HL-60 (cell line): ENCODE results near the gene PP2D1.

Source experiments
- DNase-seq, 2 experiments: peaks; one replicate each; pipeline ENCODE4 v3.0.0-alpha.2; 2010 to 2020; ENCODE audit warnings: low read depth in 1 of 2, low spot score in 1 of 2
- H3K27ac ChIP-seq: fragments of 250-450 bp; sonication (Bioruptor Pico); replicated peaks from 2 replicates; pipeline ENCODE4 v1.5.1; 2020; ENCODE audit warnings: mild to moderate bottlenecking, moderate library complexity
- H3K27me3 ChIP-seq: fragments of 250-450 bp; sonication (Bioruptor Pico); 2 replicates; pipeline ENCODE4 v1.5.1; 2021; ENCODE audit warnings: mild to moderate bottlenecking, moderate library complexity; ENCODE audit not compliant: insufficient read depth, poor library complexity, severe bottlenecking
- H3K4me3 ChIP-seq: replicated peaks from 2 replicates; pipeline ENCODE4 v1.5.1; 2011; ENCODE audit warnings: mild to moderate bottlenecking, control low read depth, low read length; ENCODE audit not compliant: insufficient read depth
- CTCF ChIP-seq: IDR thresholded peaks from one replicate; pipeline ENCODE4 v1.5.1; 2011; ENCODE audit warnings: low read length, control low read depth, inconsistent platforms; ENCODE audit not compliant: insufficient read depth
- GABPA ChIP-seq: IDR thresholded peaks from 2 replicates; pipeline ENCODE4 v1.6.1; 2012; ENCODE audit warnings: low read depth
- POLR2AphosphoS5 ChIP-seq: IDR thresholded peaks from 2 replicates; pipeline ENCODE4 v1.6.1; 2012; ENCODE audit warnings: low read depth
- REST ChIP-seq: IDR thresholded peaks from 2 replicates; pipeline ENCODE4 v1.6.1; 2012; ENCODE audit warnings: low read depth; ENCODE audit not compliant: insufficient replicate concordance
- SPI1 ChIP-seq: IDR thresholded peaks from 2 replicates; pipeline ENCODE4 v1.6.1; 2012; ENCODE audit warnings: low read depth, mild to moderate bottlenecking, borderline replicate concordance

PP2D1 gene

GRCh38 chr3:20042331-20042730, 30.3 kb upstream of the PP2D1 start:
- no peaks in the 10 kb centered on the region for H3K27me3 ChIP-seq
- no peak for DNase-seq
- TF ChIP-seq CTCF (no peak), GABPA (no peak), REST (no peak)
- H3K4me3 ChIP-seq: no peak overlapping the region
- no peak overlapping the region for H3K27ac ChIP-seq

GRCh38 chr3:20041197-20041780, 29.2 kb upstream of the PP2D1 start:
- H3K27ac ChIP-seq: peak overlapping the region; percentile 75
- no peak for TF ChIP-seq REST
- TF ChIP-seq GABPA: no peak
- TF ChIP-seq CTCF: no peak
- no peak for TF ChIP-seq POLR2AphosphoS5
- TF ChIP-seq SPI1: no peak
- H3K4me3 ChIP-seq: peak overlapping the region; percentile 72
- no peaks in the 10 kb centered on the region for H3K27me3 ChIP-seq
- DNase-seq: peak in 1 of 2 experiments; percentile 87

GRCh38 chr3:20040548-20041196, 28.6 kb upstream of the PP2D1 start:
- Histone ChIP-seq H3K27me3 (no peaks in the 10 kb centered on the region), H3K4me3 (peak overlapping the region; percentile 72), H3K27ac (peak overlapping the region; percentile 75)
- TF ChIP-seq SPI1 (peak; percentile 40; the same call in 1 of the 2 replicates), REST (no peak), POLR2AphosphoS5 (no peak)
- peak; percentile 45 to 86 for DNase-seq
